H9 (cell line): ENCODE measurements around the gene FBN3. TPM values are rescaled to one million over a fixed set of nuclear protein-coding genes. Genes with fewer than 3 reads are reported as not detected.

ENCODE experiments used
- DNase-seq: peaks from one replicate; pipeline ENCODE4 v3.0.0-alpha.2; 2017
- H2AFZ ChIP-seq: one replicate; pipeline ENCODE4 v1.6.1; 2013; ENCODE audit warnings: mild to moderate bottlenecking, low read length, control low read depth, moderate library complexity
- H2AK5ac ChIP-seq: 2 replicates; pipeline ENCODE4 v1.6.1; 2013; ENCODE audit warnings: low read length, control low read depth, mixed read lengths; ENCODE audit not compliant: insufficient read length
- H2BK120ac ChIP-seq: one replicate; pipeline ENCODE4 v1.6.1; 2013; ENCODE audit warnings: low read depth, mild to moderate bottlenecking, low read length, control low read depth, inconsistent platforms; ENCODE audit not compliant: poor library complexity, severe bottlenecking
- H2BK12ac ChIP-seq: 2 replicates; pipeline ENCODE4 v1.6.1; 2013; ENCODE audit warnings: low read length, control low read depth, mixed read lengths, low read depth; ENCODE audit not compliant: insufficient read length
- H2BK15ac ChIP-seq: 2 replicates; pipeline ENCODE4 v1.6.1; 2013; ENCODE audit warnings: low read depth, low read length, control low read depth
- H2BK20ac ChIP-seq: one replicate; pipeline ENCODE4 v1.6.1; 2013; ENCODE audit warnings: low read depth, mild to moderate bottlenecking, low read length, control low read depth, inconsistent platforms; ENCODE audit not compliant: poor library complexity, severe bottlenecking
- H2BK5ac ChIP-seq: 2 replicates; pipeline ENCODE4 v1.6.1; 2013; ENCODE audit warnings: low read length, control low read depth, mixed read lengths; ENCODE audit not compliant: insufficient read length
- H3K14ac ChIP-seq: 2 replicates; pipeline ENCODE4 v1.6.1; 2013; ENCODE audit warnings: low read length, control low read depth; ENCODE audit not compliant: insufficient read depth
- H3K18ac ChIP-seq: 2 replicates; pipeline ENCODE4 v1.6.1; 2013; ENCODE audit warnings: low read depth, mild to moderate bottlenecking, mixed read lengths, low read length, control low read depth; ENCODE audit not compliant: insufficient read length
- H3K23ac ChIP-seq: 2 replicates; pipeline ENCODE4 v1.6.1; 2013; ENCODE audit warnings: low read length, control low read depth, mixed read lengths, low read depth; ENCODE audit not compliant: insufficient read length
- H3K23me2 ChIP-seq: 2 replicates; pipeline ENCODE4 v1.6.1; 2013; ENCODE audit warnings: low read depth, mild to moderate bottlenecking, mixed read lengths, low read length, control low read depth; ENCODE audit not compliant: insufficient read length, poor library complexity, severe bottlenecking
- H3K27ac ChIP-seq: 2 replicates; pipeline ENCODE4 v1.5.1; 2013; ENCODE audit warnings: low read length, control low read depth, mixed read lengths, low read depth; ENCODE audit not compliant: insufficient read length
- H3K27me3 ChIP-seq: 2 replicates; pipeline ENCODE4 v1.6.1; 2013; ENCODE audit warnings: low read length, control low read depth, inconsistent platforms; ENCODE audit not compliant: insufficient read depth
- H3K4ac ChIP-seq: 2 replicates; pipeline ENCODE4 v1.6.1; 2013; ENCODE audit warnings: low read depth, mild to moderate bottlenecking, control low read depth, inconsistent platforms, low read length, moderate library complexity
- H3K4me1 ChIP-seq: 2 replicates; pipeline ENCODE4 v1.6.1; 2013; ENCODE audit warnings: low read length, control low read depth, inconsistent platforms; ENCODE audit not compliant: insufficient read depth
- H3K4me2 ChIP-seq: 2 replicates; pipeline ENCODE4 v1.6.1; 2013; ENCODE audit warnings: low read length, control low read depth, mixed read lengths; ENCODE audit not compliant: insufficient read length, insufficient read depth
- H3K56ac ChIP-seq: 2 replicates; pipeline ENCODE4 v1.6.1; 2013; ENCODE audit warnings: low read depth, mild to moderate bottlenecking, mixed read lengths, low read length, control low read depth; ENCODE audit not compliant: insufficient read length
- H3K79me1 ChIP-seq: 2 replicates; pipeline ENCODE4 v1.6.1; 2013; ENCODE audit warnings: low read depth, mild to moderate bottlenecking, moderate library complexity, low read length, control low read depth, inconsistent platforms; ENCODE audit not compliant: insufficient read depth, poor library complexity, severe bottlenecking
- H3K79me2 ChIP-seq: 2 replicates; pipeline ENCODE4 v1.6.1; 2013; ENCODE audit warnings: low read length, control low read depth, inconsistent platforms; ENCODE audit not compliant: insufficient read depth
- H3K9ac ChIP-seq: 2 replicates; pipeline ENCODE4 v1.6.1; 2013; ENCODE audit warnings: low read length, control low read depth, mixed read lengths; ENCODE audit not compliant: insufficient read length; ENCODE audit errors: extremely low read depth
- H3K9me3 ChIP-seq: one replicate; pipeline ENCODE4 v1.6.1; 2013; ENCODE audit warnings: low read depth, low read length, inconsistent platforms; ENCODE audit not compliant: control insufficient read depth
- H3T11ph ChIP-seq: one replicate; pipeline ENCODE4 v1.6.1; 2013; ENCODE audit warnings: mild to moderate bottlenecking, low read length, control low read depth, inconsistent platforms
- H4K20me1 ChIP-seq: one replicate; pipeline ENCODE4 v1.6.1; 2013; ENCODE audit not compliant: control insufficient read depth, insufficient read length, insufficient read depth
- H4K5ac ChIP-seq: 2 replicates; pipeline ENCODE4 v1.6.1; 2013; ENCODE audit warnings: low read depth, mild to moderate bottlenecking, mixed read lengths, low read length, control low read depth; ENCODE audit not compliant: insufficient read length
- H4K8ac ChIP-seq: replicated peaks from 2 replicates; pipeline ENCODE4 v1.6.1; 2013; ENCODE audit warnings: low read length, control low read depth, mixed read lengths, low read depth; ENCODE audit not compliant: insufficient read length
- H4K91ac ChIP-seq: 2 replicates; pipeline ENCODE4 v1.6.1; 2013; ENCODE audit warnings: low read depth, mild to moderate bottlenecking, moderate library complexity, mixed read lengths, low read length, control low read depth; ENCODE audit not compliant: insufficient read length
- H3K27ac Mint-ChIP-seq, 3 experiments: 2 replicates in 2 of 3; 3 replicates in 1 of 3; pipeline ENCODE4 v1.8.0; 2020 to 2021; ENCODE audit warnings: mixed read lengths in 3 of 3, mild to moderate bottlenecking in 1 of 3, moderate library complexity in 1 of 3
- H3K27me3 Mint-ChIP-seq: 2 replicates; pipeline ENCODE4 v1.8.0; 2021; ENCODE audit warnings: low read depth, mild to moderate bottlenecking, moderate library complexity, mixed read lengths
- H3K36me3 Mint-ChIP-seq, 3 experiments: 2 replicates in 2 of 3; 3 replicates in 1 of 3; pipeline ENCODE4 v1.8.0; 2020 to 2021; ENCODE audit warnings: low read depth in 3 of 3, mixed read lengths in 3 of 3; ENCODE audit not compliant: insufficient read depth in 1 of 3
- H3K4me1 Mint-ChIP-seq, 2 experiments: 2 replicates each; pipeline ENCODE4 v1.8.0; 2020; ENCODE audit warnings: mixed read lengths in 2 of 2
- H3K4me3 Mint-ChIP-seq, 2 experiments: 2 replicates in 1 of 2; 3 replicates in 1 of 2; pipeline ENCODE4 v1.8.0; 2020 to 2021; ENCODE audit warnings: mild to moderate bottlenecking in 2 of 2, mixed read lengths in 2 of 2, moderate library complexity in 1 of 2
- H3K9me3 Mint-ChIP-seq, 2 experiments: 2 replicates in 1 of 2; 3 replicates in 1 of 2; pipeline ENCODE4 v1.8.0; 2020; ENCODE audit warnings: mild to moderate bottlenecking in 2 of 2, mixed read lengths in 2 of 2, moderate library complexity in 1 of 2
- CTCF ChIP-seq: fragments of 200-600 bp; sonication (generic); conservative IDR thresholded peaks from 3 replicates; pipeline ENCODE4 v1.8.0; 2021; ENCODE audit warnings: antibody characterized with exemption, mild to moderate bottlenecking
- WGBS: extraction: QIAGEN DNeasy Blood & Tissue Kit; methylation state at CpG from one replicate; pipeline ENCODE4 v1.1.7; 2013; ENCODE audit warnings: missing lambda C conversion rate, low lambda C conversion rate, mixed read lengths; ENCODE audit not compliant: insufficient read length; ENCODE audit errors: extremely low coverage; 5-methylcytosine and 5-hydroxymethylcytosine counted together
- total RNA-seq: library from RNA; stranded (reverse); gene quantifications from 2 replicates; pipeline ENCODE4 v1.2.1, GENCODE V29; 2021

Gene FBN3
- total RNA-seq, 1 experiment from 2014 or later: 31.0 TPM

DNA sequence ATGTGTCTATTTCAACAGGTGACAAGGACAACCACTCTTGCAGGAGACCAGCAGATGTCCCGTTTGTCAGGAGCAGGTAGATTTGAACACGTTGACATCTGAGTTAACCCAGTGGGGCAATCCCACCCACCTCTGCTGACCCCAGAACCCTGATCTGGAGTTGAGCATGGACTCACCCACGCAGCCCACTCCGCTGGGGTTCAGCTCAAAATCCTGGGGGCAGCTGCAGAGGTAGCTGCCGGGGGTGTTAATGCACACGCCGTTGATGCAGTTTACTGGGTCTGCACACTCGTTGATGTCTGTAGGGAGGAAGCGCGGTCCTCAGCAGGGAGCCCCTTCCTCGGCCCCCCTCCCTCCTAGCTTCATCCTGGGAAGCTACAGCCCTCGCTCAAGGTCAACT is 39.9 kb downstream of the FBN3 start:
- Histone ChIP-seq H3K9me3 (no peaks in the 10 kb centered on the region), H2AFZ (no peak overlapping the region), H3K4me1 (no peaks in the 10 kb centered on the region), H2AK5ac (no peak overlapping the region), H3K4me2 (no peak overlapping the region), H4K5ac (no peak overlapping the region), H2BK12ac (no peak overlapping the region), H3K27me3 (no peaks in the 10 kb centered on the region), H3K23me2 (no peaks in the 10 kb centered on the region), H4K91ac (no peak overlapping the region), H4K20me1 (no peaks in the 10 kb centered on the region), H3T11ph (no peak overlapping the region), H3K56ac (no peak overlapping the region), H3K23ac (no peak overlapping the region), H4K8ac (no peak overlapping the region), H3K18ac (no peak overlapping the region), H2BK120ac (no peak overlapping the region), H3K9ac (no peak overlapping the region), H3K4ac (no peak overlapping the region), H2BK15ac (no peak overlapping the region), H3K79me2 (no peaks in the 10 kb centered on the region; the same call in 1 of the 2 replicates), H3K27ac (no peak overlapping the region), H3K14ac (no peak overlapping the region), H3K79me1 (no peaks in the 10 kb centered on the region), H2BK5ac (no peak overlapping the region), H2BK20ac (no peak overlapping the region)
- no CpG with 5 or more reads among the region's 12 CpGs for WGBS
- Mint-ChIP-seq H3K4me3 (no peak overlapping the region), H3K27me3 (no peaks in the 10 kb centered on the region), H3K9me3 (no peaks in the 10 kb centered on the region), H3K27ac (no peak overlapping the region; a peak in 1 of 7 replicates), H3K4me1 (0 out of 4 replicates have a peak, but pooled peaks cover 0 to 3% of the 10 kb centered on the region in 2 experiments), H3K36me3 (peaks cover 31 to 43% (median 35%) of the 10 kb centered on the region in 3 experiments)
- no peak for TF ChIP-seq CTCF
- DNase-seq: no peak
